Epidermal melanocyte (primary cell): ENCODE measurements around the gene MET.

Experiments
- DNase-seq: peaks from one replicate; pipeline ENCODE4 v3.0.0; 2011; ENCODE audit warnings: low spot score; ENCODE audit not compliant: insufficient read length

Gene MET

DNA sequence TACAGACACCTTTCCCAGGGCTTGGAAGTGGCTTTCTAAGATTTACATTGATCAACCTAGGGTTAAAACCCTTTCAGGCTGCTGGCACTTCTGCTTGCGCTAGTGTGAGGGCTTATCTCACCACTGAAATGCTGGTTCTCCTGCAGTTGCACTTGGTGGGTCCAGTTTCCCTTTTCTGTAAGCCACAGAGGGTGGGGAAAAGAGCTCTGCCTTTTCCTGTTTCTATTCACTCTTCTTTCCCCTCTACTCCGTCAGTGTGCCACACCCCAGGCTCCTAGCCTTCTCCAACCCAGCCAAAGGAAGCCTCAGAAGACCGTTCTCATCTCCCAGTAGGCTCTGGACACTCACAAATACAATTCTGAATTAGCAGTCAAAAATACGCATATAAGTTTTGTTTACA is 171.4 kb downstream of the MET start:
- DNase-seq = no peak
